ENCODE measurements around the gene IFNA17. TPM values are rescaled to one million over a fixed set of nuclear protein-coding genes. Genes with fewer than 3 reads are reported as not detected.

IFNA17 gene
- not detected in 2 replicates for total RNA-seq

DNA sequence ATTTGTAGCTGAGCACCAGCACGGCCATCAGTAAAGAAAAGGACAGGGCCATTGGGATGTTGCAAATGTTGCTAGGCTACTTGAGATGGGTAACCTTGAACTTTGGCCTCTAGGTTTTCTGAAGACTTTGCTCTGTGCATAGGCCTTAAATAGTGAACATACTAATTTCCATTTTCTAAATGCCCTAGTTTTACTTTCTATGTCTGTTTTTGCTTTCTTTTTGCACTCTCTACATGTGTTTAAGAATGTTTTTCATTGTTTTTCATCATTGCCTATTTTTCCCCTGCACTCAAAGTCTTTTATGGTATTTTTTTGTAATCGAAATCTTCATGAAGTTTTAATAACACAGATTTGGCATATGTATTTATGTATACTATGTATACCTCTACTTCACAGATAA is at the start of gene IFNA17:
TSS of gene IFNA17 (minus strand) at position 101 of the 400 bp plus-strand sequence. CDS start at position 52, 49 bp downstream.

DNA sequence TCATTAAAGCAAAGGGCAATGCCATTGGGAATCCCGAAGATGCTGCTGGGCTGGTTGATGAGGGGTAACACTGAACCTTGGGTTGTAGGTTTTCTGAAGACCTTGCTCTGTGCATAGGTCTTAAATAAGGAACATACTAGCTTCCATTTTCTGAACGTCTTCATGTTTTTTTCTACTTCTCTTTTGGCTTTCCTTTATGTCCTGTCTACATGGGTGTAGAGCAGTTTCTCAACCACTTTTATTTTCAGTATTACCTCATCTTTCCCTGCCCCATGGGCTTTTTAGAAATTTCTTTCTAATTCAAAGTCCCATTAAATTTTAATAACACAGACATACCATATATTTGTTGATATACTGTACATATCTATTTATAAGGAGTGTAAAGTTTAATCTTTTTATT is 11.9 kb upstream of the IFNA17 start, which contains the start of gene IFNA14:
TSS of gene IFNA14 (minus strand) at position 95 of the 400 bp plus-strand sequence. CDS start at position 25, 70 bp downstream.

DNA sequence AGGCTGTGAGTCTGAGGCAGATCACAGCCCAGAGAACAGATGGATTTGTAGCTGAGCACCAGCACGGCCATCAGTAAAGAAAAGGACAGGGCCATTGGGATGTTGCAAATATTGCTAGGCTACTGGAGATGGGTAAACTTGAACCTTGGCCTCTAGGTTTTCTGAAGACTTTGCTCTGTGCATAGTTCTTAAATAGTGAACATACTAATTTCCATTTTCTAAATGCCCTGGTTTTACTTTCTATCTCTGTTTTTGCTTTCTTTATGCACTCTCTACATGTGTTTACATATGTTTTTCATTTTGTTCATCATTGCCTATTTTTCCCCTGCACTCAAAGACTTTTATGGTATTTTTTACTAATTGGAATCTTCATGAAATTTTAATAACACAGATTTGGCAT is 10.8 kb downstream of the IFNA17 start, which contains the start of gene IFNA16:
TSS of gene IFNA16 (minus strand) at position 101 of the 400 bp plus-strand sequence. CDS start at position 95, 6 bp downstream.

DNA sequence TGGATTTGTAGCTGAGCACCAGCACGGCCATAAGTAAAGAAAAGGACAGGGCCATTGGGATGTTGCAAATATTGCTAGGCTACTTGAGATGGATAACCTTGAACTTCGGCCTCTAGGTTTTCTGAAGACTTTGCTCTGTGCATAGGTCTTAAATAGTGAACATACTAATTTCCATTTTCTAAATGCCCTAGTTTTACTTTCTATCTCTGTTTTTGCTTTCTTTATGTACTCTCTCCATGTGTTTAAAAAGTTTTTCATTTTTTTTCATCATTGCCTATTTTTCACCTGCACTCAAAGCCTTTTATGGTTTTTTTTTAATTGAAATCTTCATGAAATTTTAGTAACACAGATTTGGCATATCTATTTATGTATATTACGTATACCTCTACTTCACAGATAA is 21.0 kb downstream of the IFNA17 start, which contains the start of gene IFNA10:
TSS of gene IFNA10 (minus strand) at position 101 of the 400 bp plus-strand sequence. CDS start at position 55, 46 bp downstream.

DNA sequence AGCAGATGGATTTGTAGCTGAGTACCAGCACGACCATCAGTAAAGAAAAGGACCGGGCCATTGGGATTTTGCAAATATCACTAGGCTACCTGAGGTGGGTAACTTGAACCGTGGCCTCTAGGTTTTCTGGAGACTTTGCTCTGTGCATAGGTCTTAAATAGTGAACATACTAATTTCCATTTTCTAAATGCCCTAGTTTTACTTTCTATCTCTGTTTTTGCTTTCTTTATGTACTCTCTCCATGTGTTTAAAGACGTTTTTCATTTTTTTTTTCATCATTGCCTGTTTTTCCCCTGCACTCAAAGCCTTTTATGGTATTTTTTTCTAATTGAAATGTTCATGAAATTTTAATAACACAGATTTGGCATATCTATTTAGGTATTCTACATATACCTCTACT is 25.9 kb downstream of the IFNA17 start, which contains the start of gene IFNA7:
TSS of gene IFNA7 (minus strand) at position 101 of the 400 bp plus-strand sequence. CDS start at position 61, 40 bp downstream.

DNA sequence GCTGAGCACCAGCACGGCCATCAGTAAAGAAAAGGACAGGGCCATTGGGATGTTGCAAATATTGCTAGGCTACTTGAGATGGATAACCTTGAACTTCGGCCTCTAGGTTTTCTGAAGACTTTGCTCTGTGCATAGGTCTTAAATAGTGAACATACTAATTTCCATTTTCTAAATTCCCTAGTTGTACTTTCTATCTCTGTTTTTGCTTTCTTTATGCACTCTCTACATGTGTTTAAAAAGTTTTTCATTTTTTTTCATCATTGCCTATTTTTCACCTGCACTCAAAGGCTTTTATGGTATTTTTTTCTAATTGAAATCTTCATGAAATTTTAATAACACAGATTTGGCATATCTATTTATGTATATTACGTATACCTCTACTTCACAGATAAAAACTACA is 40.5 kb downstream of the IFNA17 start, which contains the start of gene IFNA4:
TSS of gene IFNA4 (minus strand) at position 101 of the 400 bp plus-strand sequence. CDS start at position 45, 56 bp downstream.

Other genes with a start within 250 kb of the IFNA17 start
- 13.4 and 16.3 TPM in 2 replicates for gene HACD4, start 196.6 kb downstream of the IFNA17 start, total RNA-seq
- not detected in 2 replicates for gene IFNB1, start 150.3 kb downstream of the IFNA17 start, total RNA-seq
- not detected in 2 replicates for gene IFNW1, start 86.4 kb downstream of the IFNA17 start, total RNA-seq
- not detected in 2 replicates for gene IFNA21, start 61.6 kb downstream of the IFNA17 start, total RNA-seq
- gene IFNA4, start 40.6 kb downstream of the IFNA17 start, total RNA-seq, result not detected in 2 replicates
- gene IFNA7, start 26.0 kb downstream of the IFNA17 start, total RNA-seq, result not detected in 2 replicates
- gene IFNA10, start 21.1 kb downstream of the IFNA17 start, total RNA-seq, result not detected in 2 replicates
- gene IFNA16, start 10.9 kb downstream of the IFNA17 start, total RNA-seq, result not detected in 2 replicates
- not detected in 2 replicates for gene IFNA14, start 11.8 kb upstream of the IFNA17 start, total RNA-seq
- not detected in 2 replicates for gene IFNA5, start 77.1 kb upstream of the IFNA17 start, total RNA-seq
- gene KLHL9, start 107.2 kb upstream of the IFNA17 start, total RNA-seq, result 48.1 and 52.5 TPM in 2 replicates
- gene IFNA6, start 122.7 kb upstream of the IFNA17 start, total RNA-seq, result not detected in 2 replicates
- not detected in 2 replicates for gene IFNA13, start 139.8 kb upstream of the IFNA17 start, total RNA-seq
- gene IFNA2, start 157.2 kb upstream of the IFNA17 start, total RNA-seq, result not detected in 2 replicates
- not detected in 2 replicates for gene IFNA8, start 180.9 kb upstream of the IFNA17 start, total RNA-seq
- gene IFNA1, start 212.2 kb upstream of the IFNA17 start, total RNA-seq, result not detected in 2 replicates